Measurements from ENCODE around the gene RACGAP1. TPM values are rescaled to one million over a fixed set of nuclear protein-coding genes. Genes with fewer than 3 reads are reported as not detected.

The RACGAP1 gene
- total and polyA plus RNA-seq, 2 experiments from 2014 or later = 19.0 to 52.8 TPM

GRCh38 chr12:49949866-49950265, 75.4 kb downstream of the RACGAP1 start (continued):
- TF ChIP-seq ZNF462 (CRISPR knock-in tag; IDR thresholded peaks at IDR 0.05) = no peak
- no peak for TF ChIP-seq JUNB (IDR thresholded peaks at IDR 0.05; ENCODE audit: unreplicated experiment)
- no peak for TF ChIP-seq ZNF331 (CRISPR knock-in tag; IDR thresholded peaks at IDR 0.05; ENCODE audit: low read depth)
- TF ChIP-seq CREB1 (CRISPR knock-in tag; IDR thresholded peaks at IDR 0.05; ENCODE audit: low read depth) = no peak

GRCh38 chr12:49948866-49949845, 76.1 kb downstream of the RACGAP1 start:
- no peak overlapping the region for H3K4me3 Mint-ChIP-seq
- H3F3A ChIP-seq (replicated peaks; ENCODE audit: low read depth) = no peaks in the 10 kb centered on the region
- no peaks in the 10 kb centered on the region for H3K36me3 ChIP-seq (ENCODE audit: insufficient read depth)
- no peaks in the 10 kb centered on the region for H4K20me1 ChIP-seq (replicated peaks; ENCODE audit: insufficient read depth)
- no peak overlapping the region for H3K27ac ChIP-seq (ENCODE audit: low read depth)
- H3K4me3 ChIP-seq = no peak overlapping the region
- no peak overlapping the region for H3K27ac Mint-ChIP-seq
- no peaks in the 10 kb centered on the region for H3K9me2 ChIP-seq (ENCODE audit: insufficient read depth)
- H3K4me2 ChIP-seq = no peak overlapping the region
- H3K79me2 ChIP-seq (replicated peaks; ENCODE audit: insufficient read depth) = no peaks in the 10 kb centered on the region
- no peaks in the 10 kb centered on the region for H3K9me3 Mint-ChIP-seq
- no peaks in the 10 kb centered on the region for H3K36me3 Mint-ChIP-seq (ENCODE audit: low read depth)
- H3K4me1 Mint-ChIP-seq = peaks cover 26% of the 10 kb centered on the region
- H2AFZ ChIP-seq = no peak overlapping the region; the same call in 1 of the 2 replicates
- no peaks in the 10 kb centered on the region for H3K27me3 ChIP-seq (ENCODE audit: insufficient read depth)
- ATAC-seq = no peak
- no peak for DNase-seq (ENCODE audit: low spot score)
- peaks cover 11% of the 10 kb centered on the region for H3K27me3 Mint-ChIP-seq (ENCODE audit: insufficient read depth, low read depth, poor library complexity)
- peaks cover 26% of the 10 kb centered on the region for H3K4me1 ChIP-seq (ENCODE audit: insufficient read depth)
- no peak for TF ChIP-seq CREB1 (CRISPR knock-in tag; IDR thresholded peaks at IDR 0.05; ENCODE audit: low read depth)
- TF ChIP-seq STAT1 (IDR thresholded peaks at IDR 0.05; ENCODE audit: unreplicated experiment) = no peak
- TF ChIP-seq ETS1 (IDR thresholded peaks at IDR 0.05) = no peak
- no peak for TF ChIP-seq CTCF (conservative IDR thresholded peaks at IDR 0.05; ENCODE audit: low read depth in 2 of 2)
- TF ChIP-seq POLR2AphosphoS5 (IDR thresholded peaks at IDR 0.05; ENCODE audit: low read depth) = no peak
- no peak for TF ChIP-seq JUNB (IDR thresholded peaks at IDR 0.05; ENCODE audit: unreplicated experiment)

All from GM23338 (cell line).